ENCODE data around the gene DHRS9.

- TF ChIP-seq PATZ1 (CRISPR knock-in tag; IDR thresholded peaks at IDR 0.05; ENCODE audit: borderline replicate concordance) (no peak), OSR1 (CRISPR knock-in tag; IDR thresholded peaks at IDR 0.05) (no peak), ZFP30 (CRISPR knock-in tag; IDR thresholded peaks at IDR 0.05) (no peak), BACH2 (CRISPR knock-in tag; IDR thresholded peaks at IDR 0.05; ENCODE audit: borderline replicate concordance) (no peak), CSRNP3 (CRISPR knock-in tag; IDR thresholded peaks at IDR 0.05) (no peak), TOX (CRISPR knock-in tag; IDR thresholded peaks at IDR 0.05; ENCODE audit: borderline replicate concordance) (no peak), ZNF565 (CRISPR knock-in tag; conservative IDR thresholded peaks at IDR 0.05; ENCODE audit: low read depth) (no peak), TCF4 (CRISPR knock-in tag; IDR thresholded peaks at IDR 0.05; ENCODE audit: borderline replicate concordance) (no peak), GLIS3 (CRISPR knock-in tag; IDR thresholded peaks at IDR 0.05) (no peak), ARNTL (CRISPR knock-in tag; IDR thresholded peaks at IDR 0.05; ENCODE audit: borderline replicate concordance, low read depth) (no peak), TSHZ2 (CRISPR knock-in tag; IDR thresholded peaks at IDR 0.05) (no peak), CSDC2 (CRISPR knock-in tag; IDR thresholded peaks at IDR 0.05) (no peak), ZFP3 (CRISPR knock-in tag; IDR thresholded peaks at IDR 0.05) (no peak), ZC3H10 (CRISPR knock-in tag; IDR thresholded peaks at IDR 0.05) (no peak)
Measured at GRCh38 chr2:169114056-169114455, 44.7 kb downstream of the DHRS9 start.

Measured in SK-N-SH treated with all-trans-retinoic acid at 6 μM for 48 hours (cell line).